GM20431 (cell line): ENCODE measurements around the gene KLHL5.
"Not testable (repeated sequence)": the region's sequence is repeated elsewhere in the genome, so short reads cannot be mapped to it uniquely, and the experiment has no call there.

ENCODE experiments used
- in situ Hi-C: fragments of 300-500 bp; cut with MseI, MboI; formaldehyde crosslinking; loops from one replicate; pipeline ENCODE4 v1.15.0; 2020; ENCODE audit warnings: low sequenced_read_pairs; ENCODE audit not compliant: unreplicated experiment

Gene KLHL5

GRCh38 chr4:39062094-39062769, at the start of gene KLHL5:
TSS of gene KLHL5 (plus strand) at chr4:39062232. CDS start at chr4:39062653, 421 bp downstream.
- in situ Hi-C loops: no loop called here

- in situ Hi-C loops: no loop called here
Measured at GRCh38 chr4:39014028-39014427, 48.0 kb upstream of the KLHL5 start.

GRCh38 chr4:39020130-39020529, 41.9 kb upstream of the KLHL5 start:
- in situ Hi-C loops: no loop called here

- in situ Hi-C loops: no loop called here
Measured at GRCh38 chr4:39021631-39022030, 40.4 kb upstream of the KLHL5 start.

GRCh38 chr4:39022241-39022640, 39.8 kb upstream of the KLHL5 start:
- in situ Hi-C loops: no loop called here

GRCh38 chr4:39023059-39023458, 39.0 kb upstream of the KLHL5 start:
- in situ Hi-C loops: no loop called here

GRCh38 chr4:39024311-39024865, 37.6 kb upstream of the KLHL5 start:
- in situ Hi-C loops: no loop called here

GRCh38 chr4:39025552-39026085, 36.4 kb upstream of the KLHL5 start:
- in situ Hi-C loops: no loop called here

- in situ Hi-C loops: no loop called here
Measured at GRCh38 chr4:39026096-39026495, 35.9 kb upstream of the KLHL5 start.

- in situ Hi-C loops: no loop called here
Measured at GRCh38 chr4:39029752-39030694, 32.0 kb upstream of the KLHL5 start.

GRCh38 chr4:39030725-39031124, 31.3 kb upstream of the KLHL5 start:
- in situ Hi-C loops: no loop called here

- in situ Hi-C loops: not testable (repeated sequence)
Measured at GRCh38 chr4:39031590-39032020, 30.4 kb upstream of the KLHL5 start.

- in situ Hi-C loops: no loop called here
Measured at GRCh38 chr4:39032218-39033085, 29.6 kb upstream of the KLHL5 start, which contains the start of gene TMEM156. TSS of gene TMEM156 (minus strand) at chr4:39032409. CDS start at chr4:39032313, 96 bp downstream.

- in situ Hi-C loops: no loop called here
Measured at GRCh38 chr4:39036172-39036571, 25.9 kb upstream of the KLHL5 start.

- in situ Hi-C loops: no loop called here
Measured at GRCh38 chr4:39037491-39037825, 24.6 kb upstream of the KLHL5 start.

- in situ Hi-C loops: no loop called here
Measured at GRCh38 chr4:39037941-39038340, 24.1 kb upstream of the KLHL5 start.

- in situ Hi-C loops: no loop called here
Measured at GRCh38 chr4:39039108-39039507, 22.9 kb upstream of the KLHL5 start.

- in situ Hi-C loops: no loop called here
Measured at GRCh38 chr4:39042366-39042765, 19.7 kb upstream of the KLHL5 start.

- in situ Hi-C loops: no loop called here
Measured at GRCh38 chr4:39043058-39043860, 18.8 kb upstream of the KLHL5 start.
